ENCODE data around the gene SESTD1.
A peak's percentile ranks its signal among the peaks of the same experiment; 100 is the strongest.
"Not testable (repeated sequence)": the region's sequence is repeated elsewhere in the genome, so short reads cannot be mapped to it uniquely, and the experiment has no call there.

The SESTD1 gene

GRCh38 chr2:179265082-179265510 lies 464 bp upstream of the SESTD1 start:
- DNase-seq (ENCODE audit: low spot score): no peak

GRCh38 chr2:179263446-179264367 lies 925 bp downstream of the SESTD1 start:
- DNase-seq (ENCODE audit: low spot score): peak; percentile 55

GRCh38 chr2:179263015-179263414 lies 1.6 kb downstream of the SESTD1 start:
- peak; percentile 47 for DNase-seq (ENCODE audit: low spot score)

- no peak for DNase-seq (ENCODE audit: low spot score)
Observed at GRCh38 chr2:179262077-179262660, 2.5 kb downstream of the SESTD1 start.

GRCh38 chr2:179261151-179261825 lies 3.3 kb downstream of the SESTD1 start:
- peak; percentile 36 for DNase-seq (ENCODE audit: low spot score)

- DNase-seq (ENCODE audit: low spot score): peak; percentile 45
Observed at GRCh38 chr2:179260224-179260623, 4.4 kb downstream of the SESTD1 start.

- no peak for DNase-seq (ENCODE audit: low spot score)
Observed at GRCh38 chr2:179255129-179255528, 9.5 kb downstream of the SESTD1 start.

- no peak for DNase-seq (ENCODE audit: low spot score)
Observed at GRCh38 chr2:179253226-179253625, 11.4 kb downstream of the SESTD1 start.

- DNase-seq (ENCODE audit: low spot score): no peak
Observed at GRCh38 chr2:179252423-179252822, 12.2 kb downstream of the SESTD1 start.

GRCh38 chr2:179251870-179252269 lies 12.8 kb downstream of the SESTD1 start:
- peak; percentile 56 for DNase-seq (ENCODE audit: low spot score)

- no peak for DNase-seq (ENCODE audit: low spot score)
Observed at GRCh38 chr2:179250848-179251504, 13.7 kb downstream of the SESTD1 start.

- peak; percentile 70 for DNase-seq (ENCODE audit: low spot score)
Observed at GRCh38 chr2:179250095-179250494, 14.5 kb downstream of the SESTD1 start.

GRCh38 chr2:179248024-179248348 lies 16.6 kb downstream of the SESTD1 start:
- no peak for DNase-seq (ENCODE audit: low spot score)

GRCh38 chr2:179247318-179248023 lies 17.2 kb downstream of the SESTD1 start:
- no peak for DNase-seq (ENCODE audit: low spot score)

- not testable (repeated sequence) for DNase-seq (ENCODE audit: low spot score)
Observed at GRCh38 chr2:179245843-179246242, 18.8 kb downstream of the SESTD1 start.

GRCh38 chr2:179243046-179243445 lies 21.6 kb downstream of the SESTD1 start:
- no peak for DNase-seq (ENCODE audit: low spot score)

GRCh38 chr2:179240481-179241451 lies 23.9 kb downstream of the SESTD1 start:
- DNase-seq (ENCODE audit: low spot score): no peak

GRCh38 chr2:179239838-179240237 lies 24.8 kb downstream of the SESTD1 start:
- no peak for DNase-seq (ENCODE audit: low spot score)

GRCh38 chr2:179239195-179239594 lies 25.4 kb downstream of the SESTD1 start:
- DNase-seq (ENCODE audit: low spot score): peak; percentile 69

GRCh38 chr2:179238027-179238426 lies 26.6 kb downstream of the SESTD1 start:
- DNase-seq (ENCODE audit: low spot score): no peak

Measured in kidney tubule cell (primary cell).